Keratinocyte (primary cell): ENCODE measurements around the gene PPIP5K2. TPM values are rescaled to one million over a fixed set of nuclear protein-coding genes. Genes with fewer than 3 reads are reported as not detected.

ENCODE experiments used
- DNase-seq: peaks from one replicate; pipeline ENCODE4 v3.0.0-alpha.2; 2011; ENCODE audit warnings: low read depth, missing footprints, low spot score
- FAIRE-seq: peaks from 2 replicates; lab custom pipeline; 2011; peaks lifted over from hg19 to GRCh38; lab: Jason Lieb, UNC
- H2AFZ ChIP-seq: 2 replicates; pipeline ENCODE4 v1.6.0; 2012; ENCODE audit warnings: low read length, control low read depth, inconsistent platforms; ENCODE audit not compliant: control insufficient read depth
- H3K27ac ChIP-seq: 2 replicates; pipeline ENCODE4 v1.5.1; 2011; ENCODE audit warnings: low read length; ENCODE audit not compliant: control insufficient read depth, insufficient read depth
- H3K27me3 ChIP-seq: 3 replicates; pipeline ENCODE4 v1.6.0; 2011; ENCODE audit warnings: low read length; ENCODE audit not compliant: control insufficient read depth, insufficient read depth; ENCODE audit errors: extremely low read depth
- H3K36me3 ChIP-seq, 2 experiments: 2 replicates in 1 of 2; 3 replicates in 1 of 2; pipeline ENCODE4 v1.5.1; 2011; ENCODE audit warnings: low read length in 2 of 2, mild to moderate bottlenecking in 1 of 2; ENCODE audit not compliant: control insufficient read depth in 2 of 2, insufficient read depth in 2 of 2; ENCODE audit errors: extremely low read depth in 1 of 2
- H3K4me1 ChIP-seq: 3 replicates; pipeline ENCODE4 v1.5.1; 2011; ENCODE audit warnings: low read length; ENCODE audit not compliant: control insufficient read depth, insufficient read depth; ENCODE audit errors: extremely low read depth
- H3K4me2 ChIP-seq: 3 replicates; pipeline ENCODE4 v1.6.0; 2011; ENCODE audit warnings: low read depth, low read length; ENCODE audit not compliant: control insufficient read depth, insufficient read depth; ENCODE audit errors: extremely low read depth
- H3K4me3 ChIP-seq, 3 experiments: fragments of 200-600 bp in 1 of 3; sonication (generic) in 1 of 3; 2 replicates in 2 of 3; 3 replicates in 1 of 3; pipeline ENCODE4 v1.5.1; 2011 to 2016; ENCODE audit warnings: low read length in 3 of 3, mild to moderate bottlenecking in 3 of 3, control low read depth in 2 of 3, inconsistent platforms in 1 of 3, low read depth in 1 of 3, mixed read lengths in 1 of 3, mixed run types in 1 of 3, moderate library complexity in 1 of 3; ENCODE audit not compliant: control insufficient read depth in 2 of 3, insufficient read depth in 2 of 3; ENCODE audit errors: extremely low read depth in 1 of 3
- H3K79me2 ChIP-seq: 2 replicates; pipeline ENCODE4 v1.6.0; 2012; ENCODE audit warnings: low read length; ENCODE audit not compliant: control insufficient read depth, insufficient read depth
- H3K9ac ChIP-seq: 3 replicates; pipeline ENCODE4 v1.6.0; 2011; ENCODE audit warnings: low read length; ENCODE audit not compliant: control insufficient read depth, insufficient read depth; ENCODE audit errors: extremely low read depth
- H3K9me1 ChIP-seq: 3 replicates; pipeline ENCODE4 v1.6.0; 2011; ENCODE audit warnings: low read length; ENCODE audit not compliant: control insufficient read depth, insufficient read depth; ENCODE audit errors: extremely low read depth
- H3K9me3 ChIP-seq: 2 replicates; pipeline ENCODE4 v1.5.1; 2012; ENCODE audit warnings: low read depth, low read length; ENCODE audit not compliant: control insufficient read depth
- H4K20me1 ChIP-seq: 3 replicates; pipeline ENCODE4 v1.6.0; 2011; ENCODE audit warnings: low read length; ENCODE audit not compliant: control insufficient read depth, insufficient read depth; ENCODE audit errors: extremely low read depth
- CTCF ChIP-seq, 3 experiments: IDR thresholded peaks in 1 of 3; conservative IDR thresholded peaks in 1 of 3; optimal IDR thresholded peaks in 1 of 3; 2 replicates in 2 of 3; 3 replicates in 1 of 3; pipeline versions ENCODE3 to v1.5.1; 2011; ENCODE audit warnings: low read length in 3 of 3, mild to moderate bottlenecking in 3 of 3, moderate library complexity in 2 of 3, control low read depth in 1 of 3, inconsistent platforms in 1 of 3; ENCODE audit not compliant: insufficient read depth in 2 of 3; ENCODE audit errors: extremely low read depth in 1 of 3
- EZH2 ChIP-seq: IDR thresholded peaks from one replicate; pipeline ENCODE4 v1.6.1; 2012; ENCODE audit warnings: inconsistent platforms, mild to moderate bottlenecking, low read length, moderate library complexity
- dilution Hi-C: fragments of 300-500 bp; cut with MboI; formaldehyde crosslinking; loops from one replicate; pipeline ENCODE4 v1.7.0; 2020; ENCODE audit warnings: low sequenced_read_pairs; ENCODE audit not compliant: extremely low pct_ligation_motif_present
- polyA plus RNA-seq, 5 experiments: library from polyadenylated mRNA; depleted of rRNA in 3 of 5; stranded (reverse) in 3 of 5; stranded (forward) in 1 of 5; unstranded in 1 of 5; fragments of >200 nt; gene quantifications; 1 replicate in 1 of 5; 2 replicates in 3 of 5; 3 replicates in 1 of 5; pipeline versions ENCODE4 v1.2.1 to v1.2.3, GENCODE V29; 2011 to 2012; ENCODE audit warnings: missing spikeins in 2 of 5, low read depth in 1 of 5, low replicate concordance in 1 of 5

Gene PPIP5K2
- polyA plus RNA-seq, 1 donor (not counting 4 experiments of a cell fraction or from before 2014, with no cell fraction given) = 27.8 TPM

- Histone ChIP-seq H3K4me3 (no peak overlapping the region), H2AFZ (no peak overlapping the region), H3K4me2 (no peak overlapping the region), H3K9ac (no peak overlapping the region), H3K79me2 (no peaks in the 10 kb centered on the region), H3K36me3 (no peaks in the 10 kb centered on the region), H3K27ac (no peak overlapping the region), H3K9me3 (no peaks in the 10 kb centered on the region), H3K9me1 (no peaks in the 10 kb centered on the region), H3K4me1 (no peaks in the 10 kb centered on the region), H3K27me3 (no peaks in the 10 kb centered on the region), H4K20me1 (no peaks in the 10 kb centered on the region)
- no peak for DNase-seq
- dilution Hi-C loops = no loop called here
- TF ChIP-seq EZH2 (no peak), CTCF (optimal IDR thresholded peaks at IDR 0.05 in 1 of 3, IDR thresholded peaks at IDR 0.05 in 1 of 3, conservative IDR thresholded peaks at IDR 0.05 in 1 of 3; ENCODE audit: extremely low read depth in 1 of 3, insufficient read depth in 2 of 3, low read length in 3 of 3) (no peak)
- no peak for FAIRE-seq
These were observed 28.1 kb downstream of the PPIP5K2 start for GRCh38 chr5:103148213-103148612.

GRCh38 chr5:103151156-103151555 lies 31.1 kb downstream of the PPIP5K2 start:
- no peak for FAIRE-seq
- dilution Hi-C loops = no loop called here
- no peak for TF ChIP-seq EZH2
- TF ChIP-seq CTCF (optimal IDR thresholded peaks at IDR 0.05 in 1 of 3, IDR thresholded peaks at IDR 0.05 in 1 of 3, conservative IDR thresholded peaks at IDR 0.05 in 1 of 3; ENCODE audit: extremely low read depth in 1 of 3, insufficient read depth in 2 of 3, low read length in 3 of 3) = no peak

More at GRCh38 chr5:103151156-103151555, 31.1 kb downstream of the PPIP5K2 start:
- Histone ChIP-seq H3K27me3 (no peaks in the 10 kb centered on the region), H4K20me1 (no peaks in the 10 kb centered on the region), H3K9me3 (no peaks in the 10 kb centered on the region), H3K9me1 (no peaks in the 10 kb centered on the region), H3K4me3 (no peak overlapping the region), H3K4me1 (no peaks in the 10 kb centered on the region), H3K9ac (no peak overlapping the region), H3K27ac (no peak overlapping the region), H3K4me2 (no peak overlapping the region), H2AFZ (no peak overlapping the region), H3K36me3 (no peaks in the 10 kb centered on the region), H3K79me2 (no peaks in the 10 kb centered on the region)
- no peak for DNase-seq
